Tibial nerve (tissue), 4 donors: ENCODE data around the gene SAMSN1. TPM values are rescaled to one million over a fixed set of nuclear protein-coding genes. Genes with fewer than 3 reads are reported as not detected.

Experiments
- DNase-seq, 2 donors: peaks; one replicate each; pipeline ENCODE4 v3.0.0-alpha.2; 2019; ENCODE audit warnings: low spot score in 2 of 2
- H3K27ac ChIP-seq, 4 donors: fragments of 200-600 bp; sonication (generic) in 3 of 4; one replicate each; pipeline ENCODE4 v1.5.1; 2017 to 2019; ENCODE audit warnings: mild to moderate bottlenecking in 1 of 4
- H3K27me3 ChIP-seq, 2 donors: fragments of 200-600 bp; sonication (generic) in 1 of 2; one replicate each; pipeline versions ENCODE4 v1.5.1 to v1.6.0; 2017 to 2019
- H3K36me3 ChIP-seq, 3 donors: fragments of 200-600 bp; sonication (generic); one replicate each; pipeline ENCODE4 v1.5.1; 2018 to 2019
- H3K4me1 ChIP-seq, 4 donors: fragments of 200-600 bp; sonication (generic) in 3 of 4; one replicate each; pipeline ENCODE4 v1.5.1; 2017 to 2019
- H3K4me3 ChIP-seq, 4 donors: fragments of 200-600 bp; sonication (generic) in 3 of 4; one replicate each; pipeline ENCODE4 v1.5.1; 2017 to 2019; ENCODE audit warnings: mild to moderate bottlenecking in 1 of 4, moderate library complexity in 1 of 4
- H3K9me3 ChIP-seq, 4 donors: fragments of 200-600 bp; sonication (generic) in 3 of 4; one replicate each; pipeline ENCODE4 v1.5.1; 2017 to 2019
- CTCF ChIP-seq, 5 experiments: fragments of 200-600 bp in 3 of 5; fragments of 450-650 bp in 2 of 5; sonication (generic) in 3 of 5; IDR thresholded peaks; one replicate each; pipeline ENCODE4 v1.5.1; 2016 to 2019; ENCODE audit warnings: antibody characterized with exemption in 5 of 5, mild to moderate bottlenecking in 3 of 5, moderate library complexity in 2 of 5
- EP300 ChIP-seq, 2 donors: sonication (generic); formaldehyde crosslinking; IDR thresholded peaks; one replicate each; pipeline ENCODE4 v1.6.1; 2017; ENCODE audit warnings: antibody characterized with exemption in 2 of 2, mild to moderate bottlenecking in 1 of 2
- POLR2A ChIP-seq, 2 donors: fragments of 450-650 bp; IDR thresholded peaks; one replicate each; pipeline ENCODE4 v1.6.1; 2017; ENCODE audit warnings: antibody characterized with exemption in 2 of 2, mild to moderate bottlenecking in 2 of 2, moderate library complexity in 2 of 2
- WGBS, 2 donors: methylation state at CpG; one replicate each; pipeline ENCODE4 v1.1.5; 2018; 5-methylcytosine and 5-hydroxymethylcytosine counted together
- total RNA-seq, 4 donors: library from RNA; depleted of rRNA; stranded (reverse); fragments of >200 nt; gene quantifications; one replicate each; pipeline ENCODE4 v1.1.0, GENCODE V29; 2016

The SAMSN1 gene
- total RNA-seq, 4 donors from 2014 or later = 2.9 to 13.5 (median 7.6) TPM

GRCh38 chr21:14457762-14458161 is 88.4 kb downstream of the SAMSN1 start:
- TF ChIP-seq CTCF (IDR thresholded peaks at IDR 0.05) (no peak), POLR2A (IDR thresholded peaks at IDR 0.05) (no peak), EP300 (IDR thresholded peaks at IDR 0.05) (no peak)
- 84 to 92% methylated on average over 3 of the region's 3 CpGs for WGBS, 2 donors
- DNase-seq = no peak
- Histone ChIP-seq H3K27me3 (no peaks in the 10 kb centered on the region), H3K36me3 (no peaks in the 10 kb centered on the region), H3K4me3 (no peak overlapping the region), H3K27ac (no peak overlapping the region), H3K9me3 (no peaks in the 10 kb centered on the region), H3K4me1 (no peaks in the 10 kb centered on the region)

- no peak overlapping the region for H3K4me3 ChIP-seq
- 65 to 71% methylated on average over 1 of the region's 1 CpG for WGBS, 2 donors
- no peaks in the 10 kb centered on the region for H3K9me3 ChIP-seq
- no peaks in the 10 kb centered on the region for H3K36me3 ChIP-seq
- no peak for DNase-seq
- no peaks in the 10 kb centered on the region for H3K27me3 ChIP-seq
- H3K4me1 ChIP-seq = no peaks in the 10 kb centered on the region
- no peak overlapping the region for H3K27ac ChIP-seq
- no peak for TF ChIP-seq CTCF (IDR thresholded peaks at IDR 0.05)
- TF ChIP-seq EP300 (IDR thresholded peaks at IDR 0.05) = no peak
- no peak for TF ChIP-seq POLR2A (IDR thresholded peaks at IDR 0.05)
Observed at GRCh38 chr21:14456911-14457310, 89.2 kb downstream of the SAMSN1 start.

GRCh38 chr21:14454016-14455009 is 91.8 kb downstream of the SAMSN1 start:
- Histone ChIP-seq H3K27me3 (no peaks in the 10 kb centered on the region), H3K36me3 (no peaks in the 10 kb centered on the region), H3K27ac (no peak overlapping the region), H3K9me3 (no peaks in the 10 kb centered on the region), H3K4me3 (no peak overlapping the region), H3K4me1 (no peaks in the 10 kb centered on the region)
- no peak for DNase-seq
- TF ChIP-seq CTCF (IDR thresholded peaks at IDR 0.05) = no peak
- TF ChIP-seq EP300 (IDR thresholded peaks at IDR 0.05) = no peak
- TF ChIP-seq POLR2A (IDR thresholded peaks at IDR 0.05) = no peak
- 62 to 66% methylated on average over 8 of the region's 8 CpGs for WGBS, 2 donors

GRCh38 chr21:14453339-14454015 is 92.6 kb downstream of the SAMSN1 start:
- no peak overlapping the region for H3K27ac ChIP-seq

More at GRCh38 chr21:14453339-14454015, 92.6 kb downstream of the SAMSN1 start:
- Histone ChIP-seq H3K36me3 (no peaks in the 10 kb centered on the region), H3K27me3 (no peaks in the 10 kb centered on the region), H3K9me3 (no peaks in the 10 kb centered on the region), H3K4me1 (no peaks in the 10 kb centered on the region), H3K4me3 (no peak overlapping the region)
- WGBS, 2 donors = 65 to 68% methylated on average over 4 of the region's 4 CpGs
- TF ChIP-seq POLR2A (IDR thresholded peaks at IDR 0.05) = no peak
- TF ChIP-seq EP300 (IDR thresholded peaks at IDR 0.05) = no peak
- TF ChIP-seq CTCF (IDR thresholded peaks at IDR 0.05) = no peak
- DNase-seq = no peak
